Medulla oblongata (tissue), 1 donor: ENCODE data around the gene CNBP.
"Not testable (repeated sequence)": the region's sequence is repeated elsewhere in the genome, so short reads cannot be mapped to it uniquely, and the experiment has no call there.

Source experiments
- DNase-seq: peaks from one replicate; pipeline ENCODE4 v3.0.0-alpha.2; 2015; ENCODE audit errors: extremely low spot score

CNBP gene

DNA sequence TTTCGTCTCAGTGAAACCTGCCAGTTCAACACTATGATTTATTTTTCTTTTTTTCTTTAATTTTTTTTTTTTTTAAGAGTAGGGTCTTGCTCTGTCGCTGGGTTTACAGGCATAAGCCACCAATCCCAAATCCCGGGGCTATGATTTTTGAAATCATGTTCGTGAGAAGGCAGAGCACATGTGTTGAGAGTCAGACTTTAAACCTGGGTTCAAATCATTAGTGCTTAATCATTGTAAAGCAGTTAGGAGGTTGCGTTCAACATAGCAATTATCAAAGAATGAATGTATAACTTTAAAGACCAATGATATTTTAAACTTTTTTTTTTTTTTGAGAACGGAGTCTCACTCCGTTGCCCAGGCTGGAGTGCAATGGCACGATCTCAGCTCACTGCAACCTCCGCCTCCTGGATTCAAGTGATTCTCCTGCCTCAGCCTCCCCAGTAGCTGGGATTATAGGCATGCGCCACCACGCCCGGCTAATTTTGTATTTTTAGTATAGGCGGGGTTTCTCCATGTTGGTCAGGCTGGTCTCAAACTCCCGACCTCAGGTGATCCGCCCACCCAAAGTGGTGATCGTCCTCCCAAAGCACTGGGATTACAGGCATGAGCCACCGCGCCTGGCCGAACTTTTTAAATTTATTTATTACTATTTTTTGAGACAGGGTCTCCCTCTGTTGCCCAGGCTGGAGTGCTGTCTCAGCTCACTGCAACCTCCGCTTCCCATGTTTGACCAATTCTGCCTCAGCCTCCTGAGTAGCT lies 1.3 kb upstream of the CNBP start:
- DNase-seq, result not testable (repeated sequence)

DNA sequence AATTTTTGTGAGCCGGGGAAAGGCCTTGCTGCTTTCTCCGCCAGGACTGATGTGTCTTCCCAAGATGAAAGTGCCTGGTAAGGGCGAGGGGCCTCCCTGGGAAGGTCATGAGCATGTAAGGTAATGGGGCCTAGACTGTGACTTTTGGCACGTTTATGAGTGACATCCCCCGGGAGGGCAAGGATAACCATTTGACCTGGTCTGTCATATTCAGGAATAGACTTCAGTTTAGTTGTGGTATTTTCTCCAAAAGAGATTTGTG lies 631 bp upstream of the CNBP start:
- DNase-seq, result no peak

DNA sequence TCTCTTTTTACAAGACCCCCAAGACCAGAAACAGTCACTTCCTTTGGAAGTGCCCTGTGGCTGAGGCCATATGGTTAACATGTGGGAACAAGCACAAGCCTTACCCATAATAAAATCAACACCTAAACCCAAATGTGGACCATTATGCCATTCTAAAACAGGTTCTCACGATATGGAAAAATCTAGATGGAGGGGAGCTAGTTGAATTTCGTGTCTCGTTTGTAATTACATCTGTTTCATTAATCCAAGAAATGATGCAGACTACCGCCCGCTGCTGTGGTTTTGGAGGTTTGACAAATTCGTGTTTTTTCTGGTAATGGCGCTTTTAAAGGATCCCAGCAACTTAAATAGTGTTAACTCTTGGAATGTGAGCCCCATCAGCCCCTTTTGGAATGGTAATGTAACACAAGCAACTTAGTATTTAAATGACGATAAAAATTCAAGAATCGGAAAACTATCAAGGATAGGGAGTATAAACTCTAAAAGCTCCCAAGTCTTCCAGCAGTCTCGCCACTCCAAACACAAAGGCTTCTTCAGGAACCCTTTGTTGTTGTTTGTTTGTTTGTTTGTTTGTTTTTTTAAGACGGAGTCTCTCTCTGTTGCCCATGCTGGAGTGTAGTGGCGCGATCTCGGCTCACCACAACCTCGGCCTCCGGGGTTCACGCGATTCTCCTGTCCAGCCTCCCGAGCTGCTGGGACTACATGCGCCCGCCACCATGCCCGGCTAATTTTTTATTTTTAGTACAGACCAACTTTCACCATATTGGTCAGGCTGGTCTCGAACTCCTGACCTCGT lies 1.1 kb downstream of the CNBP start:
- peak; percentile 21 for DNase-seq

DNA sequence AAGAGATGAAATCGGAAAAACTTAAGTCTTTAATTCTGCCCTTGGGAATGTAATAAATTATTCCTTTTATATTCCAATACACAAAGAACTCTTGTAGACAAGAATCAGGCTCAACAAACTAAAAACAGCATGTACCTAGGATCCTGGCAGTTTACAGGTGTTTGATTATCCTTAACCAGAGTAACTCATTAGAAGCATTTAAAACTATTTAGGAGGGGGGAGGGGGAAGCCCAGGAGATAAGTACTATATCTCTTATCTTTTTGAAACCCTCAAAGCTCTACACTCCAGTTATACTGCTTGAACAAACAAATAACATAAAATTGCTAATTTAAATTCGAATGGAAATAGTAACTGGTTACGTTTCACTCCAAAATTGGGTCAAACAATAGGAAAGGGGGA lies 1.9 kb downstream of the CNBP start:
- DNase-seq, result no peak

DNA sequence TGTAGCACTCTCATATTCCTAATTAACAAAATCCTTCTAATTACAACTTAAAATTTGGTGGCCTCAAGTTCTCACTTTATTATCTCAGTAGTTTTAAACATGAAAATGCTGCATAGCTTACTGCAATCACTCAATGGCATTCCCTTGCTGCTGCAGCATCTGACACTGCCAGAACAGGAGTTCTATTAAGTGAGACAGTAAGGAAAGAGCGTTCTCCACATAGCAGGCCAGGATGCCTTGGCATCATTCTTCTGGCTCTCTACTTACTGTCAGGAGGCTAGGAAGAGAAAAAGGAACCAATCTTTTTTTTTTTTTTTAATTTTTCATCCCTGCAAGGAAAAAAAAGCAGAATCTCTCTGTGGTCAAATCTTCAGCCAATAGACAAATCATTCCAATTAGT lies 3.2 kb downstream of the CNBP start:
- no peak for DNase-seq

DNA sequence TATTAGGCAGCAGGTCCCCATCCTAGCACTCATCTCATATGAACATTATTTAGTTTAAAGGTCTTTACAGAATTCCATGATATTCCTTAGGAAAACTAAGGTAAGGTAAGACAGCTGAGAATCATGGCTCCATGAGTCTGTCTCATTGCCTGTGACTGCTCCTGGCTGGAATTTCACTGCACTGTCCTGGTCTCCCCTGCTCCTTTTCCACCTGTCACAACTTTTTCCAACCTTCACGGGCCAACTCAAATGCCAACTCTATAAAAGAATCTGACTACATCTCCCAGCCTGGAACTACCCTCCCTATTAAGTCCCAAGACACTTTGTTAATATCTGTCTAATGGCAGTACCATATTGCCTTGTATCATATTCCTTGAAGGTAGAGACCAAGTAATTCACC lies 7.6 kb downstream of the CNBP start:
- no peak for DNase-seq

DNA sequence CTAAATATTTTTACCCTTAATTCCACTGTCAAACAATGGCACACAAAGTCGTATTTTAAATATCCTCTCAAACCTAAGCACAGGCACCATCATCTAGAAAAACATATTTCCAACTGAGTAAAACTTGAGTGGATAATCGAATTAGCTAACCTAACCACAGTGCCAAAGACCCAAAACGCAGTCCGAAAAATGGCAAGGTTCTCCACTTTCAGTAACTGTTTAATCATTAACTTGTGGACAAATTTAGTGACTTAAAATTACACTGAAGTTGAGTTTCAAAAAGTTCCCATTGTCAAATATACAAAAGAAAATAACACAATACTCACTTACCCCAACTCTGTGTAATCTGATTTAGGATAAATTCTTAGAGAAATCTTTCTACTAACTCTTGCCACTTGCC lies 10.0 kb downstream of the CNBP start:
- no peak for DNase-seq

DNA sequence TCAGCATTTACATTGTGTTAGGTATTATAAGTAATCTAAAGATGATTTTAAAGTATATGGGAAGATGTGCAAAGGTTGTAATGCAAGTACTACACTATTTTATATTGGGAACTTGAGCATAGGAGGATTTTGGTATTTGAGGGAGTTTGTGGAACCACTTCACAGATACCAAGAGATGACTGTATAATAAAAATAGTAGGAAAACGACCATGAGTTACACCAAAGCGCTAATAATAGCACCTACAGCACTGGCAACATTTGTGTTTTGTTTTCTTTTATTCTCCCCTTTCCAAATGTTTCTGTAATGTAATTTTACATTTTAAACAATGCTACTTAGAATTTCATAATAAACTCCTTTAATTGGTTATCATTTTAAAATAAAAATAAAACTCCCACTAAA lies 10.5 kb downstream of the CNBP start:
- no peak for DNase-seq

DNA sequence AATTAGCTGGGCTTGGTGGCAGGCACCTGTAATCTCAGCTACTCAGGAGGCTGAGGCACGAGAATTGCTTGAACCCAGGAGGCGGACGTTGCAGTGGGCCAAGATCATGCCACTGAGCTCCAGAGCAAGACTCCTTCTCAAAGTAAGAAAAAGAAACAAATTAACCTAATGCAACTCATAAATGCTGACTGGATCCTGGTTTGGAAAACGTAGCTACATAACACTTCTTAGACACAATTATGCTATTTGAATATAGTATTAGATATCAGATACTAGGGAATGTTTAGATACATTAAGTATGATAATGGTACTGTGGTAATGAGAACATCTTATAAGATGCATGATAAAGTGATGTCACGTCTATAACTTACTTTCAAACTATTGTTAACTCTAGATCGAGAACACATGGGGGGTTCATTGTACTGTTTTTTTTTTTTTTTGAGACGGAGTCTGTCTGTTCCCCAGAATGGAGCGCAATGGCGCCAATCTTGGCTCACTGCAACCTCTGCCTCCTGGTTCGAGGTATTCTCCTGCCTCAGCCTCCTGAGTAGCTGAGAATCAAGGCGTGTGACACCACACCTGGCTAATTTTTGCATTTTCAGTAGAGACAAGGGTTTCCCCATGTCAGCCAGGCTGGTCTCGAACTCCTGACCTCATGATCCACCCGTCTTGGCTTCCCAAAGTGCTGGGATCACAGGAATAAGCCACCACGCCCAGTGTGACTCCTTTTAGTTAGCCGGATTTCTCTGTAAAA lies 16.9 kb downstream of the CNBP start:
- DNase-seq, result no peak

DNA sequence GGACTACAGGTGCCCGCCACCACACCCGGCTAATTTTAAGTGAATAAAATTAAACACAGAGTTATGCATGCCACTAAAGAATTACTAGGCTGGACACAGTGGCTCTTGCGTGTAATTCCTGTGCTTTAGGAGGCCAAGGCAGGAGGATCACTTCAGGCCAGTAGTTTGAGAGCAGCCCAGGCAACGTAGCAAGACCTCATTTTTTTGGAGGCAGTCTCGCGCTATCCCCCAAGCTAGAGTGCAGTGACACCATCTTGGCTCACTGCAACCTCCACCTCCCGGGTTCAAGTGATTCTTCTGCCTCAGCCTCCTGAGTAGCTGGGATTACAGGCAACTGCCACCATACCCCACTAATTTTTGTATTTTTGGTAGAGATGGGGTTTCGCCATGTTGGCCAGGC lies 18.1 kb downstream of the CNBP start:
- DNase-seq, result not testable (repeated sequence)

DNA sequence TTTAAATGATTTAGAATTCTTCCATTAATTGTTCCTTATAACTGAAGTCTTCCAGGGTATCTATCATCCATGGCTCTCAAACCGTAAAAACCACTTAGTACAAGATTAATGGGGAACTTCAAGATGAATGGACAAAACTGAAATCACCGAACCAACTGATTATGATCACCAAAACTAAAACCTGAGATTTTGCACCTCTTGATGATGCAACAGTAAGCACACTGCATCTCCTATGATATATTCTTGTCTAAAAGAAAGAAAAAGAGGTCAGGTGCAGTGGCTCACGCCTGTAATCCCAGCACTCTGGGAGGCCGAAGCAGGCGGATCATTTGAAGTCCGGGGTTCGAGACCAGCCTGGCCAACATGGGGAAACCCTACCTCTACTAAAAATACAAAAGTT lies 19.2 kb downstream of the CNBP start:
- no peak for DNase-seq

DNA sequence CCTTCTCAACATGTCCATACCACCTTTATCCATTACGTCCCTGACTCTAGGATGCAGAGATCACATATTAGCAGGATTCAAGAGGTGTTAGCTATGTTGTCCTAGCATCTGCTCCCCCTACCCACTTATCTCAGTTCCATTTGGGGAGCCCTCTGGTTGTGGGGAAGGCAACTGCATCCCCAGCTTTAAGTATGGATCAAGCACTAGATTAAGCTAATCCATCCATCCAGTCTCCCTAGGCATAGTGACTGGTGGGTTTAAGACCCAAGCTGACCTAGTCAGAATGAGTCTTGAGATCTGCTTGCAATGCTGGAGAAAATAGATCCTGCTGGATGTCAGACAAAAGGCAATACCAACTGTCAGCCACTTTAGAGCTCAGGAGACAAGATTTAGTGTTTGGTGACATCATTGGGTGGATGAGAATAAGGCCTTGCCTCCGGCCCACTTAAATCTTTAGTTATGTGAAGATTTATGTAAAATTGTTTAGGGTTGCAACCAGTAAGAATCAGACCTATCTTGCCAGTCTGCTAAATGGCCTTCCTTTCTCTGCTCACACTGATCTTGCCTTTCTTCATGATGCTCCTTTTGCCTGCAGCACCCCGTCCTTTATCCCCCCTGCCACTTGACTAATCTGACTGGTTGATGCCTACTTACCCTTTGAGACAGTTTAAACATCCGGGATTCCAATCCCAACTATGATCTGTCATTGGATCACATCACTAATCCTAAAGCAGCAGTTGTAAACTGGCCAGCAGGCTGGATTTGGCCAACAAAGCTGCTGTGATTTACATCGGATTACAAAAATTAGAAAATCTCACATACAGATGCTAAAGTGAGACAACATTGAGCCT lies 20.7 kb downstream of the CNBP start:
- DNase-seq, result no peak

DNA sequence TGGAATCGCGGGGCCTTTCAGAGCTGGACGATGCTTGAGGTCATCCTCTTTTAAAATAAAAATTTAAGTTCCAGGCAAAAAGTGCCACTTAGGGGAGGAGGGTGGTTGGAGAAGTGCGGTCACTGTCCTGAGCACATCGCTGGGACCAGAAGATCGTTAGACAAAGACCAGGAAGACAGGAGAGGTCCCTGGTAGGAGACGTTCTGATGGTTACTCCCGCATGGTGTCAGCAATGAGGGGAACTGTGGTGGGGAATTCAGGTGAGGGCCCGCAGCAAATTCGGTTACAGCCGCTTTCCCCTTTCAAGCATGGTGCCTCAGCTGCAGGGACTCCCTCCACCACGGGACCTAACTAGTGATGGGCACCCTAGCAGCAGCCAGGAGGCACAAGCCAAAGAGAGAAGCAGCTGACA lies 21.8 kb downstream of the CNBP start:
- DNase-seq, result peak; percentile 9

DNA sequence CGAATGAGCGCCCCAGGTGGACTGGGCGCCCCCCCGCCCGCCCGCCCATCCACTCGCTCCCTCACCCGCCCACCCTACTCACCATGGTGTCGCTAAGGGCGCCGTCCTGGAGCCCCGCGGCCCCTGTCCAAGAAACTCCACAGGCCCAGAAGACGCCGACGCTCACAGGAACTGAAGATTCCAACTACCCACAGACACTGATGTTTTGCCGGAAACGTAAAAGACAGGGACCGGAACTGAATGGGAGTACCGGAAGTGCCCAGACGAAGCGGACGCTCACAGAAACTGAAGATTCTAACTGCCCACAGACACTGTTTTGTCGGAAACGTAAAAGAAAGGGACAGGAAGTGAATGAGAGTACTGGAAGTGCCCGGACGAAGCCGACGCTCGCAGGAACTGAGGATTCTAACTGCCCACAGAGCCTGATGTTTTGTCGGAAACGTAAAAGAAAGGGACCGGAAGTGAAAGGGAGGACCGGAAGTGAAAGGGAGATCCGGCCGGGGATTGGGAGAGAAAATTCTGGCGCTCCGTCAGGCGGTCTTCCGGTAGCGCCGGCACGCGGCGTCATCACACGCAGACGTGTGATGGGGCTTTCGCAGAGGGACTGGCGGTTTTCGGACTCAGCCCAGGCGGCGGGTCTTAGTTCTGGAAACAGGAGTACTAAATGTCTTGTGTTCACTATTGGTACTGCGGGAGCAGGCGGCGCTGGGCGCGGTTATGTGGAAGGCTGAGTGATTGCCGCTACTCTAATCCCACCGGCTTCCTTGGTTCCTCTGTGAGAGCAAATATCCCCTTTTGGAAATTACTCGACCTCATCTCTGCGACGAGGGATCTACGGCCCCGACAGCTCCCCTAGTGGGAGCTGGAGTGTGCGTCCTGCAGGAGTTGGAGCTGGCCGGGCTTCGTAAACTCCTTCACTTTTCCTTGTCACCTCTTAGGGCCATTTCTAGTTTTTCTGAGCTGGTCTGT lies 22.5 kb downstream of the CNBP start, which contains the start of gene ISY1:
ISY1 (minus strand) TSS at position 173 of the 969 bp plus-strand sequence; CDS start at position 85, 88 bp downstream.
- peak; percentile 96 for DNase-seq

DNA sequence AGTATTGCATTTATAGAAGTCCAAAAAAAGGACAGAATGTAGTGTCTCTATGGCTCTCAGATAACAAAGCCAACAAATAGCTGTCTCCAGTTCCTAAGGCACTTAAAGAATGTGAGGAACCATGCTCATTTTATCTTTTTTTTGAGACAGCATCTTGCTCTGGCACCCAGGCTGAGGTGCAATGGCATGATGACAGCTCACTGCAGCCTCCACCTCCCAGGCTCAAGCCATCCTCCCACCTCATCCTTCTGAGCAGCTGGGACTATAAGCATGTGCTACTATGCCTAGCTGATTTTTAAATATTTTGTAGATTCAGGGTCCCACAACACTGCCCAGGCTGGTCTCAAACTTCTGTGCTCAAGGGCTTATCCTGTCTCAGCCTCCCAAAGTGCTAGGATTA lies 38.9 kb downstream of the CNBP start:
- DNase-seq, result no peak

DNA sequence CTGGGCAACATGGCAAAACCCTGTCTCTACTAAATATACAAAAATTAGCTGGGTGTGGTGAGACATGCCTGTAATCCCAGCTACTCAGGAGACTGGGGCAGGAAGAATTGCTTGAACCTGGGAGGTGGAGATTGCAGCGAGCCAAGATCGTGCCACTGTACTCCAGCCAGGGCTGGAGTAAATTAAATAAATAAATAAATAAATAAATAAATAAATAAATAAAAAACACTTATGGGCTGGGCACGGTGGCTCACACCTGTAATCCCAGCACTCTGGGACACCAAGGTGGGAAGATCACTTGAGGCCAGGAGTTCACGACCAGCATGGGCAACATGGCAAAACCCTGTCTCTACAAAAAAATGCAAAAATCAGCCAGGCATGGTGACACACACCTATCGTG lies 42.7 kb downstream of the CNBP start:
- not testable (repeated sequence) for DNase-seq

DNA sequence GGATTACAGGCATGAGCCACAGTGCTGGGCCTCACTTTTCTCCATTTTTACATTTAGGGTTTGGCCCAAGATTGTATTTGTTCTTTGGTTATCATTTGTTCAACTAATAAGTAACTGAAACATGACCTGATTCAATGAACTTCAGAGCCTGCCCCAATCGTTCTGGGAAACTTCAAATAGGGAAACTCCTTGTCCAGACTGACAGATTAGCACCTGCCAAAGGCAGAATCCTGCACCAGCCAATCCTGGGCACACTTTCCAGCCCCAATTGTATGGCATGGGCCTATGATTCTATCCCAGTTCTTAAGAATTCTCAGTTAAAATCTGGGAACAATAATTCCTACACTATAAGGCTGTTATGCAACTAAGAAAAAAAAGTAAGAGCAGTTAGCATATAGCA lies 43.8 kb downstream of the CNBP start:
- no peak for DNase-seq

DNA sequence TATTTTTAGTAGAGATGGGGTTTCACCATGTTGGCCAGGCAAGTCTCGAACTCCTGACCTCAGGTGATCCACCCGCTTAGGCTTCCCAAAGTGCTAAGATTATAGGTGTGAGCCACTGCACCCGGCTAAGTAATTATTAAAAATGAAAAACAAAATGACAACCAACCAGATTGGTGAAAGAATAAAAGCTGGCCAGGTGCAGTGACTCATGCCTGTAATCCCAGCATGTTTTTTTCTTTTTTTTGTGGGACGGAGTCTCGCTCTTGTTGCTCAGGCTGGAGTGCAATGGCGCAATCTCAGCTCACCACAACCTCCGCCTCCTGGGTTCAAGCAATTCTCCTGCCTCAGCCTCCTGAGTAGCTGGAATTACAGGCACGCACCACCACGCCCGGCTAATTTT lies 47.4 kb downstream of the CNBP start:
- DNase-seq, result not testable (repeated sequence)

DNA sequence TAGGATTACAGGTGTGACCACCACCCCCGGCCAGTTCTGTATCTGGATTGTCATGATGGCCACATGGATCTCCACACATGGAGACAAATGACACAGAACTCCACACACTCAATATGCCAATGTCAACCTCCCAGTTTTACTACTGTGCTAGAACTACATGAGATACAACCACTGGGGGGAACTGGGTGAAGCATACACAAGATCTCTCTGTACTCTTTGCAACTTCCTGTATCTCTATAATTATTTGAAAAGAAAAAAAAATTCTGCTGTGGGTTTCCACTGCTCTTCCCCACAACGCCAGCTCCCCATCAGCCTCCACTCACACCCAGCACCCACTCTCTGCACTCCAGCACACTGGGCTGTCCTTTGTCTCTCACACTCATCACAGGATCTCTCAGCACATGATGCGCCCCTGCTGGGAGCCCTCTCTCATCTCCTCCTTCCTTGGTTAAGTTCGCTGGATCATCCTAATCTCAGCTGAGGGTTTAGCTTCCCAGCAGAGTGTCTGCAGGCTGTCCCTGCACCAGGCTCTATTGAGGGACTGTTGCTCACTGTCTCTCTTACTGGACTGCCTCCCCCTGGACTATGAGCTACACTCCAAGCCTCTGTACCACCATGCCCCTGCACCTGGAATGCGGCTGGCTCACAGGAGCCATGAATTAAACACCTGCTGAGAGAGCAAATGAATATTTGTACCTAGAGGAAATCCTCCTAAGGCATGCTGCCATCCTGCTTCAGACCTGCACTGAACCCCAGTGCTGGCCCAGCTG lies 51.4 kb downstream of the CNBP start:
- no peak for DNase-seq
